ENCODE data around the gene RANBP10. TPM values are rescaled to one million over a fixed set of nuclear protein-coding genes. Genes with fewer than 3 reads are reported as not detected.

RANBP10 gene
- total RNA-seq, 1 donor from 2014 or later, result 14.7 TPM

- Histone ChIP-seq H3K27me3 (ENCODE audit: low read depth) (no peaks in the 10 kb centered on the region), H3K4me1 (peaks cover 41% of the 10 kb centered on the region), H3K4me3 (no peak overlapping the region), H3K9me3 (replicated peaks) (no peaks in the 10 kb centered on the region), H3K27ac (replicated peaks) (no peak overlapping the region), H3K36me3 (peaks cover 14% of the 10 kb centered on the region)
- TF ChIP-seq CTCF (IDR thresholded peaks at IDR 0.05; ENCODE audit: borderline replicate concordance), result no peak
- intact Hi-C loops (cut with micrococcal nuclease), result no loop called here
- no peak for DNase-seq
These were observed 31.1 kb downstream of the RANBP10 start for GRCh38 chr16:67775273-67775672.

- Histone ChIP-seq H3K9me3 (replicated peaks) (no peaks in the 10 kb centered on the region), H3K4me1 (peaks cover 33% of the 10 kb centered on the region), H3K27me3 (ENCODE audit: low read depth) (no peaks in the 10 kb centered on the region), H3K4me3 (no peak overlapping the region), H3K36me3 (peaks cover 15% of the 10 kb centered on the region), H3K27ac (replicated peaks) (no peak overlapping the region)
- no peak for DNase-seq
- TF ChIP-seq CTCF (IDR thresholded peaks at IDR 0.05; ENCODE audit: borderline replicate concordance), result no peak
- intact Hi-C loops (cut with micrococcal nuclease), result no loop called here
These were observed 31.9 kb downstream of the RANBP10 start for GRCh38 chr16:67774457-67774853.

GRCh38 chr16:67773569-67774456 is 32.5 kb downstream of the RANBP10 start:
- peak; percentile 17 for DNase-seq
- TF ChIP-seq CTCF (IDR thresholded peaks at IDR 0.05; ENCODE audit: borderline replicate concordance), result no peak
- Histone ChIP-seq H3K9me3 (replicated peaks) (no peaks in the 10 kb centered on the region), H3K27me3 (ENCODE audit: low read depth) (no peaks in the 10 kb centered on the region), H3K27ac (replicated peaks) (peak overlapping the region; percentile 61), H3K4me1 (peaks cover 27% of the 10 kb centered on the region), H3K36me3 (peaks cover 15% of the 10 kb centered on the region), H3K4me3 (no peak overlapping the region)
- intact Hi-C loops (cut with micrococcal nuclease), result no loop called here

GRCh38 chr16:67773099-67773498 is 33.3 kb downstream of the RANBP10 start:
- DNase-seq, result peak; percentile 23
- Histone ChIP-seq H3K27me3 (ENCODE audit: low read depth) (no peaks in the 10 kb centered on the region), H3K9me3 (replicated peaks) (no peaks in the 10 kb centered on the region), H3K27ac (replicated peaks) (peak overlapping the region; percentile 61), H3K36me3 (peaks cover 15% of the 10 kb centered on the region), H3K4me1 (peaks cover 26% of the 10 kb centered on the region), H3K4me3 (no peak overlapping the region)
- intact Hi-C loops (cut with micrococcal nuclease), result no loop called here
- no peak for TF ChIP-seq CTCF (IDR thresholded peaks at IDR 0.05; ENCODE audit: borderline replicate concordance)

GRCh38 chr16:67770346-67770991 is 35.9 kb downstream of the RANBP10 start:
- H3K9me3 ChIP-seq (replicated peaks), result no peaks in the 10 kb centered on the region
- peaks cover 15% of the 10 kb centered on the region for H3K36me3 ChIP-seq
- no peak overlapping the region for H3K4me3 ChIP-seq
- TF ChIP-seq CTCF (IDR thresholded peaks at IDR 0.05; ENCODE audit: borderline replicate concordance), result no peak
- no peak overlapping the region for H3K27ac ChIP-seq (replicated peaks)
- peaks cover 31% of the 10 kb centered on the region for H3K4me1 ChIP-seq
- intact Hi-C loops (cut with micrococcal nuclease), result no loop called here
- no peak for DNase-seq
- no peaks in the 10 kb centered on the region for H3K27me3 ChIP-seq (ENCODE audit: low read depth)
